ENCODE results near the gene ARRDC5. TPM values are rescaled to one million over a fixed set of nuclear protein-coding genes. Genes with fewer than 3 reads are reported as not detected.

Gene ARRDC5
- total RNA-seq, 1 experiment from 2014 or later: not detected

DNA sequence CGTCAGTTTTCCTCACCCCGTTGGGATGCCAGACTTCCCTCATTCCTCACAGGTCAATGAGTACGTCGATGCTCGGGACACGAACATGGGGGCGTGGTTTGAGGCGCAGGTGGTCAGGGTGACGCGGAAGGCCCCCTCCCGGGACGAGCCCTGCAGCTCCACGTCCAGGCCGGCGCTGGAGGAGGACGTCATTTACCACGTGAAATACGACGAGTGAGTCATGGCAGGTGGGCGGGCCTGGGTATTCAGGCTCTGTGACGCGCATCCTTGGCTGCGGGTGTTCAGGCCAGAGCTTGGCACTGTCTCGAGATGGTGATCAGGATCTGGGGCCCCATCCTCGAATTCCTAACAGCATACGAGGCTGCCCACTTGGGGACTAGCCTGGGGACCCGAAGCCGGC lies 28.0 kb upstream of the ARRDC5 start:
- no peak overlapping the region for H3K56ac ChIP-seq (ENCODE audit: insufficient read length, low read depth, low read length)
- no peak overlapping the region for H4K5ac ChIP-seq (ENCODE audit: insufficient read length, low read depth, low read length)
- Mint-ChIP-seq H3K4me3 (no peak overlapping the region), H3K27ac (peak overlapping the region in 2 of 3 experiments; percentile 60 to 83; a peak in 1 of 7 replicates), H3K4me1 (peaks cover 7 to 9% of the 10 kb centered on the region in 2 experiments), H3K27me3 (ENCODE audit: low read depth) (no peaks in the 10 kb centered on the region), H3K9me3 (no peaks in the 10 kb centered on the region), H3K36me3 (ENCODE audit: insufficient read depth in 1 of 3, low read depth in 3 of 3) (peaks cover 25 to 72% (median 58%) of the 10 kb centered on the region in 3 experiments)
- peaks cover 3% of the 10 kb centered on the region; the same call in 1 of the 2 replicates for H3K4me1 ChIP-seq (ENCODE audit: insufficient read depth, low read length)
- no peak overlapping the region for H3K18ac ChIP-seq (ENCODE audit: insufficient read length, low read depth, low read length)
- no peaks in the 10 kb centered on the region for H4K20me1 ChIP-seq (ENCODE audit: control insufficient read depth, insufficient read depth, insufficient read length)
- no peak overlapping the region for H3K4ac ChIP-seq (ENCODE audit: low read depth, low read length)
- H3K9ac ChIP-seq (ENCODE audit: extremely low read depth, insufficient read length, low read length): no peak overlapping the region
- H2BK12ac ChIP-seq (ENCODE audit: insufficient read length, low read depth, low read length): no peak overlapping the region
- H3K23ac ChIP-seq (ENCODE audit: insufficient read length, low read depth, low read length): no peak overlapping the region
- no CpG with 5 or more reads among the region's 28 CpGs for whole genome bisulfite sequencing (ENCODE audit: extremely low coverage, insufficient read length, low lambda C conversion rate)
- no peak overlapping the region for H2BK120ac ChIP-seq (ENCODE audit: low read depth, low read length, poor library complexity, severe bottlenecking)
- H3K23me2 ChIP-seq (ENCODE audit: insufficient read length, low read depth, low read length, poor library complexity, severe bottlenecking): peaks cover 3% of the 10 kb centered on the region
- no peak overlapping the region for H2BK15ac ChIP-seq (ENCODE audit: low read depth, low read length)
- no peaks in the 10 kb centered on the region; the same call in 1 of the 2 replicates for H3K79me2 ChIP-seq (ENCODE audit: insufficient read depth, low read length)
- H3K27me3 ChIP-seq (ENCODE audit: insufficient read depth, low read length): no peaks in the 10 kb centered on the region
- no peak overlapping the region for H4K8ac ChIP-seq (replicated peaks; ENCODE audit: insufficient read length, low read depth, low read length)
- H2AFZ ChIP-seq (ENCODE audit: low read length): no peak overlapping the region
- no peaks in the 10 kb centered on the region for H3K9me3 ChIP-seq (ENCODE audit: control insufficient read depth, low read depth, low read length)
- H3K14ac ChIP-seq (ENCODE audit: insufficient read depth, low read length): no peak overlapping the region
- peaks cover 6% of the 10 kb centered on the region for H3K79me1 ChIP-seq (ENCODE audit: insufficient read depth, low read depth, low read length, poor library complexity, severe bottlenecking)
- no peak overlapping the region for H3K4me2 ChIP-seq (ENCODE audit: insufficient read depth, insufficient read length, low read length)
- no peak overlapping the region for H3T11ph ChIP-seq (ENCODE audit: low read length)
- no peak overlapping the region for H2AK5ac ChIP-seq (ENCODE audit: insufficient read length, low read length)
- H4K91ac ChIP-seq (ENCODE audit: insufficient read length, low read depth, low read length): no peak overlapping the region
- DNase-seq: no peak
- H2BK20ac ChIP-seq (ENCODE audit: low read depth, low read length, poor library complexity, severe bottlenecking): no peak overlapping the region
- H3K27ac ChIP-seq (ENCODE audit: insufficient read length, low read depth, low read length): no peak overlapping the region
- TF ChIP-seq, protein P1, sequence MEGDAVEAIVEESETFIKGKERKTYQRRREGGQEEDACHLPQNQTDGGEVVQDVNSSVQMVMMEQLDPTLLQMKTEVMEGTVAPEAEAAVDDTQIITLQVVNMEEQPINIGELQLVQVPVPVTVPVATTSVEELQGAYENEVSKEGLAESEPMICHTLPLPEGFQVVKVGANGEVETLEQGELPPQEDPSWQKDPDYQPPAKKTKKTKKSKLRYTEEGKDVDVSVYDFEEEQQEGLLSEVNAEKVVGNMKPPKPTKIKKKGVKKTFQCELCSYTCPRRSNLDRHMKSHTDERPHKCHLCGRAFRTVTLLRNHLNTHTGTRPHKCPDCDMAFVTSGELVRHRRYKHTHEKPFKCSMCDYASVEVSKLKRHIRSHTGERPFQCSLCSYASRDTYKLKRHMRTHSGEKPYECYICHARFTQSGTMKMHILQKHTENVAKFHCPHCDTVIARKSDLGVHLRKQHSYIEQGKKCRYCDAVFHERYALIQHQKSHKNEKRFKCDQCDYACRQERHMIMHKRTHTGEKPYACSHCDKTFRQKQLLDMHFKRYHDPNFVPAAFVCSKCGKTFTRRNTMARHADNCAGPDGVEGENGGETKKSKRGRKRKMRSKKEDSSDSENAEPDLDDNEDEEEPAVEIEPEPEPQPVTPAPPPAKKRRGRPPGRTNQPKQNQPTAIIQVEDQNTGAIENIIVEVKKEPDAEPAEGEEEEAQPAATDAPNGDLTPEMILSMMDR (conservative IDR thresholded peaks at IDR 0.05): no peak
- no peak overlapping the region for H2BK5ac ChIP-seq (ENCODE audit: insufficient read length, low read length)

Data from H9 (cell line).